Measurements from ENCODE around the gene SMYD4. TPM values are rescaled to one million over a fixed set of nuclear protein-coding genes. Genes with fewer than 3 reads are reported as not detected.
"Not testable (repeated sequence)": the region's sequence is repeated elsewhere in the genome, so short reads cannot be mapped to it uniquely, and the experiment has no call there.

Gene SMYD4
- total and polyA plus RNA-seq, 9 of the 15 experiments (the other 6 are each of a cell fraction or from before 2014, with no cell fraction given), result 1.3 to 10.2 (median 6.7) TPM

- FAIRE-seq; intact Hi-C loops (cut with micrococcal nuclease); H3K27me3 ChIP-seq (ENCODE audit: control insufficient read depth in 2 of 2, insufficient read depth in 2 of 2, low read length in 2 of 2); in situ Hi-C loops (cut with MboI); H2AFZ ChIP-seq (ENCODE audit: low read depth, low read length); H3K79me2 ChIP-seq (ENCODE audit: control insufficient read depth, insufficient read depth, low read length); H3K9me3 ChIP-seq (replicated peaks; ENCODE audit: control insufficient read depth, insufficient read depth, low read depth, low read length); H4K20me1 ChIP-seq (replicated peaks; ENCODE audit: control insufficient read depth, insufficient read depth, low read length); CTCF ChIA-PET (ENCODE audit: low intra/inter-chr PET ratio); H3K4me3 ChIP-seq; H3K27ac ChIP-seq (ENCODE audit: extremely low read depth, low read depth, low read length); DNase-seq (ENCODE audit: extremely low read depth in 1 of 4, low spot score in 3 of 4); H3K4me2 ChIP-seq (ENCODE audit: insufficient read depth, low read length); ATAC-seq; BruUV-seq (replicated peaks); H3K9me1 ChIP-seq (ENCODE audit: control insufficient read depth, insufficient read depth, low read length): not testable (repeated sequence)
- 85% methylated on average over 4 of the region's 8 CpGs for WGBS (ENCODE audit: insufficient coverage, low coverage, missing lambda C conversion rate)
- peaks cover 24% of the 10 kb centered on the region; the same call in 2 of the 3 replicates for H3K36me3 ChIP-seq (ENCODE audit: control insufficient read depth, insufficient read depth, low read length)
- POLR2A ChIA-PET, result interaction anchor here (1.2 kb wide), 1 partner anchor 81 kb away, joined by 5 read pairs; no protein-coding TSS in a partner anchor
- peak overlapping the region in 1 of 2 experiments; percentile 26; a peak in 1 of 4 replicates for H3K9ac ChIP-seq (ENCODE audit: insufficient read depth in 1 of 2, low read depth in 2 of 2, low read length in 2 of 2)
- H3K4me1 ChIP-seq (replicated peaks in 1 of 2; ENCODE audit: control insufficient read depth in 2 of 2, insufficient read depth in 2 of 2, low read length in 2 of 2), result peaks cover 12 to 17% of the 10 kb centered on the region in 2 experiments; a peak in 4 of 5 replicates
Observed at GRCh38 chr17:1797846-1798245, 31.9 kb downstream of the SMYD4 start.

GRCh38 chr17:1797323-1797722 is 32.4 kb downstream of the SMYD4 start:
- in situ Hi-C loops (cut with MboI), result no loop called here
- Histone ChIP-seq H2AFZ (ENCODE audit: low read depth, low read length) (no peak overlapping the region), H4K20me1 (replicated peaks; ENCODE audit: control insufficient read depth, insufficient read depth, low read length) (no peaks in the 10 kb centered on the region), H3K9ac (ENCODE audit: insufficient read depth in 1 of 2, low read depth in 2 of 2, low read length in 2 of 2) (peak overlapping the region in 1 of 2 experiments; percentile 82; a peak in 2 of 4 replicates), H3K4me3 (no peak overlapping the region), H3K4me1 (replicated peaks in 1 of 2; ENCODE audit: control insufficient read depth in 2 of 2, insufficient read depth in 2 of 2, low read length in 2 of 2) (peaks cover 16 to 23% of the 10 kb centered on the region in 2 experiments; a peak in 4 of 5 replicates), H3K4me2 (ENCODE audit: insufficient read depth, low read length) (0 out of 2 replicates have a peak overlapping the region, but pooled peaks have one; percentile 1), H3K9me1 (ENCODE audit: control insufficient read depth, insufficient read depth, low read length) (no peaks in the 10 kb centered on the region), H3K27me3 (ENCODE audit: control insufficient read depth in 2 of 2, insufficient read depth in 2 of 2, low read length in 2 of 2) (no peaks in the 10 kb centered on the region), H3K27ac (ENCODE audit: extremely low read depth, low read depth, low read length) (no peak overlapping the region), H3K36me3 (ENCODE audit: control insufficient read depth, insufficient read depth, low read length) (peaks cover 22% of the 10 kb centered on the region; the same call in 2 of the 3 replicates), H3K9me3 (replicated peaks; ENCODE audit: control insufficient read depth, insufficient read depth, low read depth, low read length) (no peaks in the 10 kb centered on the region), H3K79me2 (ENCODE audit: control insufficient read depth, insufficient read depth, low read length) (no peaks in the 10 kb centered on the region)
- POLR2A ChIA-PET, result interaction anchor here (0.7 to 1.2 kb wide), 3 partner anchors 33 to 121 kb away, joined by 3 to 5 read pairs (median 3); no protein-coding TSS in a partner anchor
- ATAC-seq, result peak; percentile 64
- 15% methylated on average over 3 of the region's 3 CpGs for WGBS (ENCODE audit: insufficient coverage, low coverage, missing lambda C conversion rate)
- intact Hi-C loops (cut with micrococcal nuclease), result no loop called here
- peak; percentile 69 for FAIRE-seq
- BruUV-seq (replicated peaks), result no TSS peak
- DNase-seq (ENCODE audit: extremely low read depth in 1 of 4, low spot score in 3 of 4), result peak; percentile 18 to 62 (median 20)
- CTCF ChIA-PET (ENCODE audit: low intra/inter-chr PET ratio), result no interaction called here
- no peak for TF ChIP-seq RBM15 (IDR thresholded peaks at IDR 0.05; ENCODE audit: insufficient read depth, low read length)
- TF ChIP-seq ADNP (tag; IDR thresholded peaks at IDR 0.05), result no peak
- TF ChIP-seq TAL1 (IDR thresholded peaks at IDR 0.05), result peak; percentile 43; the same call in 1 of the 2 replicates
- TF ChIP-seq ETV6 (IDR thresholded peaks at IDR 0.05; ENCODE audit: borderline replicate concordance in 1 of 2, low read depth in 2 of 2, low read length in 1 of 2), result no peak
- no peak for TF ChIP-seq ETV6 (CRISPR knock-in tag; IDR thresholded peaks at IDR 0.05; ENCODE audit: borderline replicate concordance)
- TF ChIP-seq ARID2 (IDR thresholded peaks at IDR 0.05), result no peak
- TF ChIP-seq SAFB (IDR thresholded peaks at IDR 0.05; ENCODE audit: borderline replicate concordance, low read depth, low read length), result no peak
- TF ChIP-seq CREB1 (IDR thresholded peaks at IDR 0.05), result no peak
- TF ChIP-seq CREB1 (CRISPR knock-in tag; IDR thresholded peaks at IDR 0.05), result no peak
- no peak for TF ChIP-seq RBM25 (IDR thresholded peaks at IDR 0.05; ENCODE audit: low read depth, low read length, severe bottlenecking)
- TF ChIP-seq ZNF696 (CRISPR knock-in tag; conservative IDR thresholded peaks at IDR 0.05), result no peak
- no peak for TF ChIP-seq HOXB6 (CRISPR knock-in tag; IDR thresholded peaks at IDR 0.05; ENCODE audit: borderline replicate concordance)
- TF ChIP-seq CBFA2T2 (conservative IDR thresholded peaks at IDR 0.05), result peak; percentile 49
- TF ChIP-seq CHAMP1 (IDR thresholded peaks at IDR 0.05), result no peak
- TF ChIP-seq COPS2 (conservative IDR thresholded peaks at IDR 0.05), result no peak
- TF ChIP-seq ARID1B (IDR thresholded peaks at IDR 0.05), result peak; percentile 44; the same call in 1 of the 2 replicates

Measured in K562 (cell line).